NCI-H2081 (cell line): ENCODE results near the gene EEFSEC.

Experiments
- DNase-seq, 2 experiments: peaks; one replicate each; lab custom pipeline; 2025; lab: John Stamatoyannopoulos, UW

Gene EEFSEC

GRCh38 chr3:128367761-128368160, 214.5 kb downstream of the EEFSEC start:
- no peak for DNase-seq

GRCh38 chr3:128368626-128369025, 215.3 kb downstream of the EEFSEC start:
- DNase-seq = no peak

DNA sequence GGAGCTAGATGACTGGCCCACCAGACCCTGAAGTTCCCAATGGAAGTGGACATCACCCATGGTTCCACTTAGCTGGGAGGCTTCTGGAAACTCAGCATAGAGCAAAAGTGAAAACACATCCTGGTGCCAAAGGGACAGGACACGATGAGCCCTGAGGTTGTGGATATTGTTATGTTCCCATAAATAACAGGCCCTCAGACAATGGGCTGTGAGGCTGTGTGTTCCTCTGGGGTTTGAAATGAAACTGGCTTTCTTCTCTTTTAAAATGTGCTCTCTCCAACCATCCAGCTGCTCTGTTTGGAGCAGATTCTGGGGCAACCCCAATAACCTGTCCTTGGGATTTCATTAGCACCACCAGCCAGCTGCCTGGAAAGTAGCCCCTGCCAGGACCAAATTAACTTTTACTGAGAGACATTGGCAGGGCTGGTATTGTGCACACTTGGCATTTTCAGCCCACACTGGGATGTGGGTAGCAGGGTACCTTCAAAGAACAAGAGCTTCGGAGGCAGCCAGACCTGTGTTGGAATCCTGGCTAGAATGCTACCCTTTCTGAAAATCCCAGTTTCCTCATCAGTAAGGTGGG, 215.9 kb downstream of the EEFSEC start:
- no peak for DNase-seq

- DNase-seq = no peak
These were observed 216.8 kb downstream of the EEFSEC start for GRCh38 chr3:128369881-128370642.

DNA sequence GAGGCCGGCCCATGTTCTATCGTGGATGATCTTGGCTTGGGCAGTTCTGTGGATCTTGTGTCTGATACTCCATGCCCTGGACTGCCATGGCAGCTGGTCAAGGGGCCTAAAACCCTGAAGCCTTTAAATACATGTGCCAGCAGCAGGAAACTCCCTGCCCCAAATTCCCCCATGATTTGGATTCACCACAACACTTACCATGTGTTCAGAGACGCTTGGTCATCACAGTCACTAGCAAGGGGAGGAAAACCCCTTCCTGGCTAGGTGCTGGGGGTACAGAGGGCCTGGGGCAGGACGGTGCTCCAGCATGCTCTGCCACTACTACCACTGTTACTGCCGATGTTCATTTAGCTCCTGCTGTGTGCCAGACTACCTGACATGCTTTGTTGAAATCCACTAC, 219.0 kb downstream of the EEFSEC start:
- DNase-seq = no peak

DNA sequence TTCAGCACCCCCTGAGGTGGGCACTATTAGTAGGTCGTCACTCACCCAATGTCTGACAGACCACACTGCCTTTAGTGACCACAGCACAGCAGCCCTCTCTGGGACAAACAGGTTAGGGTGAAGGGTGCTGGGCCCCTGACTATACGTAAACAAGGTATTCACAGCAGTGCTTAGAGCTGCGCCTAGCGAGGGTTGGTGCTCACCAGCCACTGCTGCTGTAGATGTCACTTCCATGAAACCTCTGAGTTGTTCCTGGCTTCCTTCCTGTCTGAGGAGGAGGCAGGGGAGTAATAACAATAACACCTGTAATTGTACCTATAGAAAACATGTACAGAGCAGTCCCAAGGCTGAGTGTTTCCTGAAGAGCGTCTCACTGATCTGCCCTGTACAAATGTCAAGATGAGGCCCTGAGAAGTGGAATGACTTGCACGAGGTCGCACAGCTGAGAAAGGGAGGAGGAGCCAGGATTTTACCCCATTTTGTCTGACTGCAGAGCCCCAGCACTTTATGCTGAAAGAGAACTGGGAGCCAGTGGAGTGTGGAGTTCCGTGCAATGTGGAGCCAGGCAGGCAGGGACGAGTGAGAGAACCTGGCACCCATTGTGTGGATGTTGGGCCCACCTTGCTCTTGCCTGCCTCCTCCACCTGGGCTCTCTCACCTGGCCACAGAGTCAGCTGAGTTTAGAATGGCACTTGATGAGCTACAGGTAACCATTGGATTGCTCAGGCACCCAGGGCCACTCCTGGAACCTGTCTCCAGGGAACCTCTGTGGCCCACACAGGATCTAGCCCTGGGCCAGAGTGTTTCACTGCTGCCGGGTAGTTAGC, 219.6 kb downstream of the EEFSEC start:
- DNase-seq = no peak

- no peak for DNase-seq
These were observed 221.6 kb downstream of the EEFSEC start for GRCh38 chr3:128374746-128375445.

DNA sequence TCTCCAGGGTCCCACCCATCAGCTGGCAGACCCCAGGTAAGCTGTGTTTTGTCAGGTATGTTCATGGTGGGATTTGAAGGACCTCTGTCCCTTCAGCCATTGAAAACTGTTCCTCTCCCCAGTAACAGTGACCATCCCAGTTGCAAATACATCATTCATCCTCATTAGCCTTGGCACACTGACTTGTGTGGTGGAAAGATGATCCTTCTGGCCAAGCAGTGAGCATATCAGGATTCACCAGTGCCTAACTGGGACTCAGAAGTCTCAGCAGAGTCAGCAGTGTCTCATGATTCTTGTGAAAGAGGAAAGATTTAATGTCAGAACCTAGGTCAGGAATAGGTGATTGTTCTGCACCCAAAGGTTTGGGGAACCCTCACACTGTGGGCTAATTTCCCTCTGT, 223.2 kb downstream of the EEFSEC start:
- no peak for DNase-seq

GRCh38 chr3:128378631-128379347, 225.5 kb downstream of the EEFSEC start:
- no peak for DNase-seq

- no peak for DNase-seq
These were observed 226.3 kb downstream of the EEFSEC start for GRCh38 chr3:128379367-128380160.

GRCh38 chr3:128380295-128380694, 227.0 kb downstream of the EEFSEC start:
- no peak for DNase-seq

- no peak for DNase-seq
These were observed 227.4 kb downstream of the EEFSEC start for GRCh38 chr3:128380719-128381118.

GRCh38 chr3:128381609-128382008, 228.3 kb downstream of the EEFSEC start:
- DNase-seq = no peak

- DNase-seq = no peak
These were observed 229.0 kb downstream of the EEFSEC start for GRCh38 chr3:128382221-128382807.

DNA sequence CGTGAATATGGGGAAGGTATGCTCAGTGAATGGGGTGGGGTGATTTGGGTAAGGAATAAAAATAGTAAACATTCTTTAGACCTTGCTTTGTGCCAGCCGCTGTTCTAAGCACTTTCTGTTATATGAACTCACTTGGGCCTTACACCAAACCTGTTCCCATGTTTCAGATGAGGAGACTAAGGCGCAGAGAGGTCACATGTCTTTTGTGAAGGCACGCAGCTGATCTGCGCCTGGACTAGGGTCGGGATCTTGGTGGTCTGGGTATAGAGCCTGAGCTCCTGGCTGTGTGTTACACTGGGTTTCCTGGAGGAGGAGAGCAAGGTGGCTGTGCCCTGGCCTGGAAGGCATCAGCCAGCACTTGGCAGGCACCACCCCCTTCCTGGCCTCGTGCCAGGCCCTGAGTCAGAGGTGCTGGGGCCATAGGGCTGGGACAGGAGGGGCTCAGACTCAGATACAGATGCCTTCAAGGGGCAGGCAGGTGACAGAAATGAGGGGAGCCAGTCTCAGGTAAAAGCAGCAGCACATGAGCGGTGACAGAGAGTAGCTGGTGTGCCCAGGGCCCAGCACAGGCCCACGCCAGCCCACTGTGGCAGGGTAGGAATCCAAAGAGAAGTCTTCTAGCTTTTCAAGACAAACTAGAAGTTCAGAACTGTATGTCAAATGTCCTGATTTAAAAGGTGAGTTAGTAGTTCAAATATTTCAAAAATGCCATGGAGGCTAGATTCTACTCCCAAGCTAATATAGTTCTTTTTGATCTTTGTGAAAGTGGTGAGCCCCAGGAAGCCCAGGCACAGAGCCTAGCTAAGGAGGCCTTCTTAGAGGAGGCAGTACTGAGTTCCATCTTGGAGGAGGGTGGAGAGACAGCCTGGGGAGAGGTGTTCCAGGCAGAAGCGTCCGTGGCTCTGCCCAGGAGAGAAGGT, 230.3 kb downstream of the EEFSEC start:
- peak; percentile 18 to 44 for DNase-seq

DNA sequence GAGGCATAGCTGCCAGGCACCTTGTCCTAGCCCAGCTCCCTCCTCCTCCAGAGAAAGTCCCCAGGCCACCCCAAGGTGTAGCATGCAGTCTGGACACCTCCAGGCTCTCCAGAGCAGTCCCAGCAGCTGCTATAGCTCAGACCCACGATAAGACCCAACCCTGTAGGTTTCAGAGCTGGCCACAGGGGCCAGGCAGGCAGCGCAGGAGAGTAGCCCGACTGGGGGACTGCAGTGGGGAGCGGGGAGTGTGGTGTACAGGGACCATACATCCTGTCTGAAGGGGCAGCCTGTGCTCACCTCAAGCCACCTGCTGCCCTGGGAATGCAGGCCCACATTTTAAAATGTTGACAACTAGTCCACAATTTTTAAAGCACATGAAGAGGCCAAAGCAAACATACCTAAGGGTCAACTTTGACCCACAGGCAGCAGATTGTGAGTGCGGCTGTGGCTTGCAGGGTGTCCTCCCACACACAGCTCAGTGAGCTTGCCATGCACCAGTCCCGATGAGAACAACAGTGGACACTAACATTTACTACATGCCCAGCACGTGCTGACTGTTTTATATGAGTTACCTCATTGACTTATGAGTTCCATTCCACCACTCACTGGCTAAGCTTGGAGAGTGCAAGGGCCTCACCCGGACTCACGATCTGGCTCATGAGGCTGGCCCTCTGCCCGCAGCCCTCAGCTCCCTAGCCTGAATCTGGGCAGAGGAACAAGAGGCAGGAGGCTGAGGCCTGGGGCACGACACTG, 232.0 kb downstream of the EEFSEC start:
- no peak for DNase-seq

DNA sequence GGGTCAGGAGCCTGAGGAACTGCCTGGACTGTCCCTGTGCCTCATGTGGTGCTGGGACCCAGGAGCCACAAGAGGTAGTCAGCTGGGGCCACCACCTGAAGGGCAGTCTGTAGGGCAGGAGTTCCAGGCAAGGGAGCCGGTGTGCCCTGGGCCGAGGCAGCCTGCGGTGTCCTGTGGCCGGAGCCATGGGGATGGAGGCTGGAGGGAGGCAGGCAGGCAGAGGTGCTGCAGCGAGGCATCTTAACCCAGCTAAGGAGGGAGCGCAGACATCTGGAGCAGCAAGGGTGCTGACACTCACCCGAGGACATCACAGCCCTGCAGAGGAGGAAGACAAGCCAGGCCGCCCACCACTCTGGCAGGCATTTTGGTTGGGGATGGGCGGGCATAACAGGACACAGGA, 235.7 kb downstream of the EEFSEC start:
- no peak for DNase-seq

DNA sequence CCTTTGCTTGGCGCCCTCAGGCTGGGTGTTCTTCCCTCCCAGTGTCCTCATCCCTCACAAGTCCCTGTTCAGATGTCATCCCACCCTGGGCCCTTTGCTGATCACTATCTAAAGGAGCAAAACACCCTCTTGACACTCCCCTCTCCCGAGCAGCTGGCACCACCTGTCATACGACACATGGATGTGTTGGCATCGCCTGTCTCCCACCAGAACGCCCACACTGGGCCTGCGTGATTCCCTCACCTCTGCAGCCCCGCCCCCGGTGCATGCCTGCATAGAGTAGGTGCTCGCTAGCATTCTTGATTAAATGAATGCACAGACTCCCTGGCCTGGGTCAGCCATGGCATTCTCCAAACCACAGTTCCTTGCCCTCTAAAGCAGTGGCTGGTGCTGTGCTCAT, 237.6 kb downstream of the EEFSEC start:
- DNase-seq = no peak

DNA sequence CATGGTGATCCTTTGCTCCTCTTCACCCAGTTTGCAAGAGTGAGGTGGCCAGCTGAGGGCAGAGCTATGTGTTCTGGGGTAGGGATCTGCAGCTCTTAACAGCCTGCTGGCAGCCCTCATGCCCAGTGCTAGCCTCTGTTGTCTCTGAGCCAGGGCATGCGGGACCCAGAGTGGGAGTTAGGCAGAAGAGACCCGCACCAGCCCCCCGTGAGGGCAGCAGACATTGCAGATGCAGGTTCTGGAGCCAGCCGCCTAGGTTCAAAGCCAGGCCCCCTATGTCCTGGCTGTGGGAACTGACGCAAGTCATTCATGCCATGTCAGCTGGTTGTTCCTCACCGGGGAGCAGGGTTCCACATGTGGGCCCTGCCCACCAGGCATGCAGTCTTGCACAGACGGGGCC, 238.7 kb downstream of the EEFSEC start:
- no peak for DNase-seq
